HG02623 (cell line): ENCODE results near the gene NBEAL2.

Experiments
- ATAC-seq: cut with Tn5 transposase; IDR thresholded peaks from one replicate; pipeline ENCODE4 v1.9.1; 2021; ENCODE audit warnings: moderate library complexity; ENCODE audit not compliant: unreplicated experiment

NBEAL2 gene, protein sequence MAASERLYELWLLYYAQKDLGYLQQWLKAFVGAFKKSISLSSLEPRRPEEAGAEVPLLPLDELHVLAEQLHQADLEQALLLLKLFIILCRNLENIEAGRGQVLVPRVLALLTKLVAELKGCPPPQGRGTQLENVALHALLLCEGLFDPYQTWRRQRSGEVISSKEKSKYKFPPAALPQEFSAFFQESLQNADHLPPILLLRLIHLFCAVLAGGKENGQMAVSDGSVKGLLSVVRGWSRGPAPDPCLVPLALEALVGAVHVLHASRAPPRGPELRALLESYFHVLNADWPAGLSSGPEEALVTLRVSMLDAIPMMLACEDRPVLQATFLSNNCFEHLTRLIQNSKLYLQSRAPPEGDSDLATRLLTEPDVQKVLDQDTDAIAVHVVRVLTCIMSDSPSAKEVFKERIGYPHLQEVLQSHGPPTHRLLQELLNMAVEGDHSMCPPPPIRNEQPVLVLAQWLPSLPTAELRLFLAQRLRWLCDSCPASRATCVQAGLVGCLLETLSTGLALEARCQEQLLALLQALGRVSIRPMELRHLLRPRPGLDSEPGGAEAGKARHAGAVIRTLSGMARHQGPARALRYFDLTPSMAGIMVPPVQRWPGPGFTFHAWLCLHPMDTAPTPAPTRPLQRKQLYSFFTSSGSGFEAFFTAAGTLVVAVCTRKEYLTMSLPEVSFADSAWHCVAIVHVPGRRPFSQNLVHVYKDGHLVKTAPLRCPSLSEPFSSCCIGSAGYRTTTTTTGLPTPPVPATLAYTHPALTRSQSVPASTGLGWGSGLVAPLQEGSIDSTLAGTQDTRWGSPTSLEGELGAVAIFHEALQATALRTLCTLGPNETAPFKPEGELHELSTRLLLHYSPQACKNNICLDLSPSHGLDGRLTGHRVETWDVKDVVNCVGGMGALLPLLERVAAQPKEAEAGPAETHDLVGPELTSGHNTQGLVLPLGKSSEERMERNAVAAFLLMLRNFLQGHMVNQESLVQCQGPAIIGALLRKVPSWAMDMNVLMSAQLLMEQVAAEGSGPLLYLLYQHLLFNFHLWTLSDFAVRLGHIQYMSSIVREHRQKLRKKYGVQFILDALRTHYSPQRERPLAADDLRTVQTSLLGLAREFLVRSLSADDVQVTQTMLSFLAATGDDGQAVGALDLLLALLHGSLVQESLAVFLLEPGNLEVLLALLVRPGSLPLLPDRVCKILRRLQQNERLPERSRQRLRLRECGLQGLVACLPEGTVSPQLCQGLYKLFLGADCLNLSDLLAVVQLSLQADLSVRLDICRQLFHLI (N-terminal part only)

DNA sequence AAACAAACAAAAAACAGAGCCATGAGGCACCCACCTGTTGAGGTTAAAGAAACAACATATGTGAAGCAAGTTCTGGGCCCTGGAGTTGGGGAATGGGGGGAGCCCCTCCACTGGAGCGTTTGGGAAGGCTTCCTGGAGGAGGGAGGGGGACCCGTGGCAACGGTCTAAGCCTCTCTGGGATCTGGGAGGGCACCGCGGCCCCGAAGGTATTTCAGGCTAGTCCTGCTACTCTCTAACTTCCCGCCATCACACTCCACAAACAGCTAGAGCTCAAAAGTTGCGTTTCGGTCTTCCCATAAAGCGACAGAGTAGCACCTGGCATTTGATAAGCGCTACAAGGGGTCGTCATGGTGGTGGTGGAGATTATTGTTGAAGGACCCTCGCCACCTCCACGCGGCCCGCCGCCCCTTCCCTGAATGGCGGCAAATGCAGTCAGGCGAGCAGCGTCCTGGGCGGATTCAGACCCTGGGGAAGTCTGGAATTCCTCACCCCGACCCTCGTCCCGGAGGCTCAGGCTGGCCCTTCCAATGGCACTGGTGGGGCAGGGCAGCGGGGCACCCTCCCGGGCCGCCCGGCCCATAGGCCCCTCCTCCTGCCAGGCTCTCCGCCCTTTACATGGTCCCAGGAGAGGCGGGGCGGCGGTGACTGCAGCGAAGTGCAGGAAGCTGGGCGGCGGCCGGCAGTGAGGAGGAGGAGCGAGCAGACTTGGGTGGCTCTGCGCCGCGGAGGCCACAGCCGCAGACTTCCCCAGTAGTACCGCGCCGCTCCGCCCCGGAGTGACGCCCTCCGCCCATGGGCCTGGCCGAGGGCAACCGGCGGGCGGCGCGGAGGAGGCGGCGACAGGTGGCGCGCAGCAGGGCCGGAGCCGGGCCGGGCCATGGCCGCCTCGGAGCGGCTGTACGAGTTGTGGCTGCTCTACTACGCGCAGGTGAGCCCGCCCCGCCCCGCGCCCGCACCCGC lies at the start of gene NBEAL2:
Gene NBEAL2 (plus strand): TSS at position 682 of the 960 bp plus-strand sequence. CDS start 196 bp downstream, at position 878.
- peak; percentile 65 for ATAC-seq

DNA sequence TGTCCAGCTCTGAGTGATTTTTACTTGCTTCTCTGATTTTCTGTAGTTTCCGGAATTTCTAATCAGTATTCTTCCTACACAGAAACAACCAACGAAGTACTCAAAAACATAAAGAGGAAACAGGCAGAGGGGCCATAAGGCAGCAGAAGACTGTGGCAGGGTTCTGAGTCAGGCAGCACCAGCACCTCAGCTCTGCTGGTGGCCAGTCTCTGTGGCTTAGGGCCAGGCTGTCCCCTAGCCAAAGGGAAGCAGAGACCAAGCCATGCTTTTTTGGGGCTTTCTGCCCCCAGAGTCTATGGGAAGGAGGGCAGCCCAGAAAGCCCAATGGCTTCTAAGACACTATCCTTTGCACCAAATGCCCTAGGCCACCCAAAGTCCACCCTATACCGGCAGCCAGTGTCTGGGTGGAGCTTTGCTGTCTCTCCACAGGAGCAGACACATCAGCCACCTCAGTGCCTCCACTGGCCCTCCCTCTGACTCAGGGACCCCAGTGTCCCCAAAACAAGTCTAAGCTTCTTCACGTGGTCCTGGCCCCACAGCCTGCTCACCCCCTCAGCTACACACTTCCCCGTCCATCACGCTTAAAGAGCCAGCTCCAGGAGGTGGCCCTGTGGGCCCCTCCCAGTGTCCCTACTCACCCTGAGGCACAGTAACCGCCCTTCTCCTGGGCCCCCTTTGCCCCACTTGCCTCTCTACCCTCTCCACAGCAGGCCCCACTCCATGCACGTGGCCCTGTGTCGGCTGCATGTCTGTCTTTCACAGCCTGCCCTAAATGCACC lies 49.1 kb upstream of the NBEAL2 start:
- ATAC-seq = no peak

DNA sequence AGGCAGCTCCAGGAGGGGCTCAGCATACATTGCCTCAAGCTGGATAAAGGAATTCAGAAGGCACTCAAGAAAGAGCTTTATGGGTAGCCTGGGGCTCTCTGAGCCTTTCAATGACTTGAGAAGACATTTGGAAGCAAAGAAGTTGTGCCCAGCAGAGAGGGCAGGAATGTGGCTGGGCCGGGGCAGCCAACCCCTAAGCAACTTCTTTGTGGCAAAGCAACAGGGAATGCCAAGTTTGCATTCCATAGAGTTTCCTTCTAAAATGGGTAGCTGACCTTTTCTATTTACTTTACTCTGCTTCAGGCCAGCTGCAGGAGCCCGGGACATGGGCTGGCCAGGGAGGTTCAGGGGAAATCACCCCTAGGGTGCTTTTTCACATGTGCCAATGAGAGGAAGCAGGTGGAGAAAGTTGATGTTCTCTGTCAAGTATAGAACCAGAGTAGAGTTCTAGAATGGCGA lies 48.5 kb upstream of the NBEAL2 start:
- no peak for ATAC-seq

DNA sequence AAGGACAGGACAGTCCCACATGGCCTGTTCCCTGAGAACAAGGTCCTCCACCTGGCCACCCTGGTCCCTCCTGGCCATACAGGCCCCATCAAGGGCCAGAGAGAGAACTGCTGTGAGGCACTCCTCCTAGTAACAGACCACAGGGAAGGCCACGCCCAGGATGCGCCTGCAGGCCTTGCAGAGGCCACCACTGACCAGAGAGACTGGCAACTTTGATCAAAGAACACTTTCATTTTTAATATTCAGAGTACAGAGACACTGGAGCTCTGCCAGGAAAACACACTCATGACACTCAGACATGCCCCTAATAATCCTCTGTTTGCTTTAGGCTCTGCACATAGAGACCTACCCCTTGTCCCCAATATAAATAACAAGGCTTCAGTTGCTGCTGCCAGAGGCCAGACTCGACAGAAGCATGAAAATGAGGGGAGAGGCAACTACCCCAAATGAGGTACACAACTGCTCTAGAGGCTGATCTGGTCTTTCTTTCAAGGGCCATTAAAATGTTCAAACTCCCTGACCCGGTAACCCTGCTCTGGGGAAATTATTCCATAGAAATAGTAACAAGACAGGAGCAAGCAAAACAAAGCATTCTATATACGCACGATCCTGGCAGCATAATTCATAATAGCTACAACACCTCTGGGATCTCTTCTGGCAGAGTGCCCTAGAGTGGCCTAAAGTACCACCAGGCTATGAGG lies 47.7 kb upstream of the NBEAL2 start:
- ATAC-seq = no peak

DNA sequence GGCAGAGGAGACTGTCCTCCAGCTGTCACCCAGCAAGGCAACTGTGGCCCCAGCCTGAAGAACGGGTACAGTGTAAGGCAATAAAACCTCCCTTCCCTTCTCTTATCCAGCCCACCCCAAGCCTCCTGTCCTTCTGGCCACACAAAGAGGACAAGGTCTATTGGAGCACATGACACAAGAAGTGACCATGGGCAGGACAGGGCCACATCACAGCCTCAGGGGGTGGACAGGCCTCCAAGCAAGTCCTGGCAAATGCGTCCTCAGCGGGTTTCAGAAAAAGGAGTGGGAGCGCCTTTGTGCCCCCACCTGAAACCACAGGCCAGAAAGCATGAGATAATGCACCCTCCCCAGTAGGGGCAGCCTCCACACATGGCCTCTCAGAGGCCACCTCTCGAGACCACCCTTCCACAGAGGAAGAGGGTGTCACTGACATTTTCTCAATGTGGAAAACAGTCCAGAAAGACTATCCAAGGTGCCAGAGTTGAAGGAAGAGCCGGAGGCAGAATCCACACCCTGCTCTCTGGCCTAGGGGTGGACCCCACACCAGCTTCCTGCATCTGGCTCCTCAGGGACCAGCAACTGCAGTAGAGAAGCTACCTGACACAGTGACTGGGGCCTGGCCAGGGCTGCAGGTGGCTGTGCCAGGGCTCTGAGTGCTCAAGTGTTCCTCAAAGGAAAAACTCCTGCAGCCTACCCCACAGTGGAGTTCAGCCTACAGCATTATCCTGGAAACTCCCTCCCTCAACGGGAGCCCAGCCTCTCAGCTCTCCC lies 46.8 kb upstream of the NBEAL2 start:
- ATAC-seq = no peak

DNA sequence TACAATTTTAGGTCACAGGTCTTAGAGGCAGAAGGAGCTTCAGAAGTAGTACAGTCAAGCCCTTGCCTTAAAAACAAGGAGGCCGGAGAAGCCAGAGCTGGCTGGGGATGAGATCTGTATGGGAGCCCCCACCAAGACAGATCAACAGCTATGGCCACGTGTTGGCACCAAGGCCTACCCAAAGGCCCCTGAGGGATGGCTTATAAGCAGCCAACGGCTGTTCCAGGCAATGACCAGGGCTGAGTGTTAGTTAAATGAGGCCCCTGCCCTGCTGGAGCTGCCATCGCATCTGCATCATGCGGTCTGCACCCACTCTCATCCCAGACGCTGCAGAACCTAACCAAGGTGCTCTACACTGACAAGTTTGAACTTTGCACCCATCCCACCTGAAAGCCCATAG lies 46.2 kb upstream of the NBEAL2 start:
- ATAC-seq = no peak

DNA sequence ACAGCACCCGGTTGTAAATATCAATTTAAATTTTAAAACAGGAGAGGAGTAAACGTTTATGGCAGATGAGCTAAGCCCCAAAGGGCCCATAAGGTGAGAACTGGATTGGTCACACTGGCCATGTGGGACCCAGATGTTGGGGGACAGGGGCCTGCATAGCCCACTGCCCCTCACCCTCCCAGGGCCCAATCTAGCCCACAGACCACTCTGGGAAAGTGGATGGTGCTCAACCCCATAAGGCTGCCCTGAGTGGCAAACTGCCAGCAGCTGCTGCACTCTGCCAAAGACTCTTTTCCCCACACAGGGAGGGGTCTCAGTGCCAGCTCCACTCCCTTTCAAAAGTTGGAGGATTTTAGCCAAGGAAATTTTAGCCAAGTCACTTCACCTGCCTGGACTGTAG lies 45.4 kb upstream of the NBEAL2 start:
- ATAC-seq = no peak

DNA sequence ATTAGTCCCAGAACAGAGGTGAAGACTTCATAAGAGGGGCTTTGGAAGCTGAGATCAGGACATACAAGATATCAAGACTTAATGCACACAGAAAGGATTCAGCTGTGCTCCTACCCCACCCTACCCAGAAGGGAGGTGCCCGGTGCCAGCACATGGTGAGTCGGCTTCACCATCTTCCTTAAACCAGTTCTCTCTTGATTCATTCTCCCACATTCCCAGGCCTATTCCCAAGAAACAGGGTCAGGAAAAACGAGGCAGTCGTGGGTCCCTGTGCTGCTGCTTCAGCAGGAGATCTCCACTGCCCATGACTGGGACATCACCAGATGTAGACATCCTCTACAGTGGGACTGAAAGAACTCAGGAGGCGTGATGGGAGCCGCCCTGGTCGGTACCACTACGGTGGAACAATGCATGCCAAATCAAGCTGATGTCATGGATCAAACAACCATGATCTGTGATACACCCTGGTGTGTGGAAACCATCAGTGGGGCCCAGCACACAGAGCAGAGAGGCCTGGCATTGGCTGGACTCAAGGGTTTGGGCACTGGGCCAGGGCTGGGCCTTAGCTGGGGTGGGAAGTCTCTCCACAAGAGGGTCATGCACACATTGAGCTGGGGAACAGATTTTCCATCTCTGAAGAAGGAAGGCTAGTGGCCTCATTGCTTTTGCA lies 44.8 kb upstream of the NBEAL2 start:
- no peak for ATAC-seq

DNA sequence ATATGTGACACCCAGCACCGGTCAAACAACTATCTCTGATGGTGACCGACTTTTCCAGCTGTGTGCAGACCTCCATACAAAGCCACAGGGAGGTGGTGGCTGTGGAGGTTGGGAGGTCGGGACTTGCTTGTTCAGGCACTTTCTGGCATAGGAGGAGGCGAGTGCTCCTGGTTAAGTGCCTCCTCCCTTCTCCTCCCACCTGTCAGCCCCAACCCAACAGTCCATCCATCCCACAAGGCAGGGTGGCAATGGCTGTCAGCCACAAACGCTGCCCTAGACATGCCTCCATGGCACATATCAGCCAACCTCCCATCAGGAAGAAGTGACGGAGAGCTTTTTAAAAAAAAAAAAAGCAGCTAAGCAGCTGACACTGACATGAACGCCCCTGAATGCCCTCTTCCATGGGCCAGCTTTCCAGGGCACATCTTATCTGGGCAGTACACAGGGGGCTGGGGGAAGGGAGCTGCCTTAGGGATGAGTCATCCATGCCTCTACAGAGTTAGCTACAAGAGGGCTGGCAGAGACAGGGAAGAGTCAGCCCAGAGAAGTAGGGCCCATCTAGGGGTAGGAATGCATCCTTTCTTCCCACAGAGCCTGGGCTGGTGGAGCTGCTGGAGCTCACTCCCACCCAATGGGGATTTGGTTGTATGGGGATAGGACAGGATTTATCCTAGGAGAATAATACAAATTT lies 44.2 kb upstream of the NBEAL2 start:
- no peak for ATAC-seq

DNA sequence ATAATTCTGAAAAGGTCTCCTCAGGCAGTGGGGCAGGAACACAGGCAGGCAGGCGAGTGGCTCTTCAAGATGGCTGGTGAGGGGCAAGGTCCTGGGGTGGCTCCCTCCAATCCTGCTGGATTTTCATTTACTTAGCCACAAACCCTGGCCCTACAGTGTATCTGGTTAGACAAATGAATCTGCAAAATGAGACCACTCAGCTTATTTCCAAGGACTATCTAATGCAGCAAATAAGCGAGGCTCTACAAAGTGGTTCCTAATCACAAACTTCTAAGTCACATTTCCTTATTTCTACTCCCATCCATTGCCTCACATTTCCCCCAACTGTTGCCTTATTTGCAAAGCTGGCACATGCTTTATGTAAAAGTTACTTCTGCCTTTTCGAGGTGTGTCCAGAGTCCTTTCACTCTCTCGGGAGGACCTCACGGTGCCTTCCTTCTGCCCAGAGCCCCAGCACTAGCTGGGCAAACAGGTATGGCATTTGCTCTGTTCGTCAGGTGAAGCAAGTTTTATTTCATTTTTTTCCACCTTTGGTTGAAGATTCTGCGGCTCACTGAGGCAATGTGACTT lies 43.4 kb upstream of the NBEAL2 start:
- ATAC-seq = no peak

DNA sequence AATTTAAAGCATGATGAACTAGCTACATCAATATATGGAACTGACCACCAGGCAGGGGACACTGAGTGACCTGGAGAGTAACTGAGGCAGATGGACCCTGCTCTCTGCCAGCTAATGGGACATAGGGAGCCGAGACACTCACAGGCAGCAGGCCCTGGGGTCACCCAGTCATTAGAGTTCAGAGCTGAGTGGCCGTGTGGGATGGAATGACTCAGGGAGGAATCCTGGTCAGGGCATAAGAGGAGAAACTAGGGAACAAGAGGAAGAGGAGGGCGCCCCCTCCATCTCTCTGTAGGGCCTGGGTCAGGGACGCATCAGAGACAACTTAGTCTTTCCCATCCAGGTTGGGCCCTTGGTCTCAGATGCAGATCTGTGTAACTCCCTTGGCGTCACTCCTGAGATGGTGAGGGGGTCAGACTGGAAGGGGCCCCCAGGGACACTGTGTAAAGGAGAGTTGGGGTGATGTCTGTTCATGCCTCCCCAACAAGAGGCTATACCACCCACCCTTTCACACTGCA lies 42.7 kb upstream of the NBEAL2 start:
- ATAC-seq = no peak

DNA sequence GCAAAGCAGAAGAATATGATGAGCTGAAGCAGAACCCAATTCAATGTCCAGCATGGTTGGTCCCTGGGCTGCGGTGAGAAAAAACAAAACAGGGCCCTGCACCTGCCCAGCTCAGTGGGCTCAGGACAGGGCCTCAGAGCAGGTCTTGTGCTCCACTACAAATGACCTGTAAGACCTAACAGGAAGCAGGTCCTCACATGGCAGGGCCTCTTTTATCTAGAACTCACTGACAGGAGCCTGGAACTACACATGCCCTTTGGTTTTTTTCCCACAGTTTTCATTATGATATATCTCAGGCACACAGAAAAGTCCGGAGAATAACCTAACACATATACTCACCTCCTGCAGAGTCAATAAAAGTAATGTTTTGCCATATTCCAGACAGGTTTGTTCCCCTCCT lies 41.3 kb upstream of the NBEAL2 start:
- ATAC-seq = no peak

DNA sequence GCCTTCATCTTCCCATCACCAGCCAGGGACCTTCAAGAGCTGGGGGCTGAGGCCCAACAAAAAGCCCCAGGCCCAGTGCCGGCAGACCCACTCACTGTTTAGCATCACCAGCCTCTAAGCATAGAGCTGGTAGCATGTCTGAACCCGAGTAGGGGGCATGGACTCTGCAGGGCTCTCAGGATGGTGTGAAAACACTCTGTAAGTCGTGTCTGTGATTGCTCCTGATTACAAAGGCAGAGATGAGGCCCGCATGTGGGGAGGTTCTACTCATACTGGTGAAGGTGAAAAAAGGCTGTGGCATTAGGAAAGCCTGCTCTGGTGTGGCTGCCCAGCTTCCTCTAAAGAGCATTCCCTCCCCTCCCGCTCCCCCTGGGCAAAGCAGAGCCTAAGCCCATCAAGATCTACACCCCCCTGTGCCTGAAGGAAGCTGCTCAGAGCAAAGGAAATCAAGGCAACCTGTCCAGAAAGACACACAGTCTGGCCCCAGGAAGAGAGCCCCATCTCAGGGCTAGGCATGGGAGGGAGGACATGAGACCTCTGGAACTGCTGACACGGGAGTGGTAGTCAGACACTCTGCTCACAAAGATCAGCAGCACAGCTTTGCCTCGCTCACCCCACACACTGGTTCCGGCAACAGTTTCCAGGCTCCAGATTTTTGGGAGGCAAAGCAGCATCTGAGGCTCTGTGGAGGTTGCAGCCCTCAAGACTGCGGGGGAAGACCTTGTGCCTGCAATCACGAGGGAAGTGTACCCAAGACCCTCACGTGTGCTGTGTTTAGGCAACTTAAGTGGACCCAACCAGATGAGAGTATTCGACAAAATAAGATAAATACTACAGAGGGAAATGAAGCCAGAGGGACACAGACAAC lies 39.7 kb upstream of the NBEAL2 start:
- no peak for ATAC-seq

DNA sequence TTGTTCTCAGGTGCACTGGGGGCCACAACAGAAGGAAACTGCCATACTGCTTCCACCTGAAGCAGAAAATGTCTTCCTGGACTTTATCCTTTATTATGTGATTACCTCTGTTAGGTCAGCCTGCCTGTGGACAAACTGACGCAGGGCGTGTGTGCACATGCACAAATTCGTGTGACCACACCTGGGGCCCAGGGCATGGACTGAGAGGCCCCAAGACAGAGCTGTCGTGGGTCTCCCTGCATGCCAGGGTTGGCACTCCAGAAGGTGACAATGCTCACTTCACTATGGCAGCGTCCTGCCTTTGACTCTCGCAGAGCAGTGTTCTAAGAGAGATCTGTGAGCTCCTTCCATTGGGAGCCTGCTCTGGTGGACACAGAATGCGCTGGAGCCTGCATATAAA lies 37.4 kb upstream of the NBEAL2 start:
- ATAC-seq = no peak
